GM18907 (cell line): ENCODE measurements around the gene MICAL2.
A peak's percentile ranks its signal among the peaks of the same experiment; 100 is the strongest.

Experiments used
- ATAC-seq: cut with Tn5 transposase; IDR thresholded peaks from one replicate; pipeline ENCODE4 v1.9.1; 2021; ENCODE audit warnings: mild to moderate bottlenecking, moderate library complexity; ENCODE audit not compliant: unreplicated experiment

Gene MICAL2, protein sequence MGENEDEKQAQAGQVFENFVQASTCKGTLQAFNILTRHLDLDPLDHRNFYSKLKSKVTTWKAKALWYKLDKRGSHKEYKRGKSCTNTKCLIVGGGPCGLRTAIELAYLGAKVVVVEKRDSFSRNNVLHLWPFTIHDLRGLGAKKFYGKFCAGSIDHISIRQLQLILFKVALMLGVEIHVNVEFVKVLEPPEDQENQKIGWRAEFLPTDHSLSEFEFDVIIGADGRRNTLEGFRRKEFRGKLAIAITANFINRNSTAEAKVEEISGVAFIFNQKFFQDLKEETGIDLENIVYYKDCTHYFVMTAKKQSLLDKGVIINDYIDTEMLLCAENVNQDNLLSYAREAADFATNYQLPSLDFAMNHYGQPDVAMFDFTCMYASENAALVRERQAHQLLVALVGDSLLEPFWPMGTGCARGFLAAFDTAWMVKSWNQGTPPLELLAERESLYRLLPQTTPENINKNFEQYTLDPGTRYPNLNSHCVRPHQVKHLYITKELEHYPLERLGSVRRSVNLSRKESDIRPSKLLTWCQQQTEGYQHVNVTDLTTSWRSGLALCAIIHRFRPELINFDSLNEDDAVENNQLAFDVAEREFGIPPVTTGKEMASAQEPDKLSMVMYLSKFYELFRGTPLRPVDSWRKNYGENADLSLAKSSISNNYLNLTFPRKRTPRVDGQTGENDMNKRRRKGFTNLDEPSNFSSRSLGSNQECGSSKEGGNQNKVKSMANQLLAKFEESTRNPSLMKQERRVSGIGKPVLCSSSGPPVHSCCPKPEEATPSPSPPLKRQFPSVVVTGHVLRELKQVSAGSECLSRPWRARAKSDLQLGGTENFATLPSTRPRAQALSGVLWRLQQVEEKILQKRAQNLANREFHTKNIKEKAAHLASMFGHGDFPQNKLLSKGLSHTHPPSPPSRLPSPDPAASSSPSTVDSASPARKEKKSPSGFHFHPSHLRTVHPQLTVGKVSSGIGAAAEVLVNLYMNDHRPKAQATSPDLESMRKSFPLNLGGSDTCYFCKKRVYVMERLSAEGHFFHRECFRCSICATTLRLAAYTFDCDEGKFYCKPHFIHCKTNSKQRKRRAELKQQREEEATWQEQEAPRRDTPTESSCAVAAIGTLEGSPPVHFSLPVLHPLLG

GRCh38 chr11:12110201-12110713 is at the start of gene MICAL2:
TSS of gene MICAL2 (plus strand) at chr11:12110590. CDS start at chr11:12162156, 51,566 bp downstream.
- ATAC-seq: peak; percentile 98

DNA sequence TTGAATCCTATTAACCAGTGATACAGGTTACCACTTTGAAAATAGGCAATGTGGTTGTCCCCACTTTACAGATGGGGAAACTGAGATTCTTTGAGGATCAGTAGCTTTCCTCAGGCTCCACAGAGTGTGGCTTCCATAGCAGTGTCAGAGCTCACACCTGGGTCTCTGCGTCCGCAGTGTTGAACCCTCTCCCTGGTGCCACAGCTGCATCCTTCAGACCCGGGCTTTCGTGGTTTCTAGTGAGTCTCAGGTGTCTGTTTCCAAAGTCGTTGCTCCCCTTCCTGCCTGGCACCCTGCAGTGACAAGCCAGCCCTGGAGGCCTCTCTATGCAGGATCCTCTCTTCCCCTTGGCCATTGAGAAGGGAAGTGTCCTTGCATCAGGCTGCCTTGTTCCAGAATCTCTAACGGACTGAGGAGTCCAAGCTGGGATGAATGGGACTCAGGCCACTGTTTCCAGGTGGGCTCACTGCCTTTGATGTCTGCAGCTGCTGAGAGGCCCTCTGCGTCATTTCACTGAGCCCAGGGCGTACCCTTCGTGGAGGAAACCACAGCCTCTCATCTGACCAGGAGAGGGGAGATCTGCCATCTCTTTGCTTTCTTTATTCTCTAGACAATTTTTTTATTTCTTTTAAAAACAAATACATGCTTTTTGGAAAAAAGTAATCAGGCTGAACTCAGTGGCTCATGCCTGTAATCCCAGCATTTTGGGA is 48.4 kb upstream of the MICAL2 start:
- no peak for ATAC-seq

- no peak for ATAC-seq
Measured at GRCh38 chr11:12063251-12063650, 47.1 kb upstream of the MICAL2 start.

- no peak for ATAC-seq
Measured at GRCh38 chr11:12064136-12064953, 46.0 kb upstream of the MICAL2 start.

GRCh38 chr11:12064954-12065280 is 45.5 kb upstream of the MICAL2 start:
- no peak for ATAC-seq

DNA sequence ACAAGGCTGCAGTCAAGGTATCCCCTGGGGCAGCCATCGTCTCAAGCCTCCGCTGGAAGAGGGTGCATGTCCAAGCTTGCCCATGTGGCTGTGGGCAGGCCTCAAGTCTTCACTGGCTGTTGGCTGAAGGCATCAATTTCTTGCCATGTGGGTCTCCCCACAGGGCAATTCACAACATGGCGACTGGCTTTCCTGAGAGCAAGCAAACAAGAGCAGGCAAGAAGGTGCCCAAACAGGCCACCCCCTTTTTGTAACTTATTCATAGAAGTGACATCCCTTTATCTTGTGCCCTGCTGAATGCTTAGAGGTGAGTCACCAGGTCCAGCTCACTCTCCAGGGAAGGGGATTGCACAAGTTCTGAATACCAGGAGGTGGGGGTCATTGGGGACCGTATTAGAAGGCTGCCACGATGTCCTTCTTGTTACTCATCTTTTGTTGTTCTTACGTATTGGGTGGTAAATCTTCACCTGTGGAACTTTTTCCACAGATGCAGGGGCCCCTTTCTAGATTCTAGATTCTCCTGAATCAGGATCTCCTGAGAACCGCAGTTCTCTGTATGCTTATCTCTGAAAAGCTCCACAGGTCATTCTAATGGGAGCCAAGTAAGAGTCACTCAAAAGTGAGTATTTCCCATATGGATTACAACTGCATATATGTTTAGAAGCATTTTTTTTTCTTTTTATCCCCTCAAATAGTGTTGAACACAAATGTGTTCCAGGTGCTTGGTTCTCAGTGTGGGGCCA is 44.2 kb upstream of the MICAL2 start:
- no peak for ATAC-seq

GRCh38 chr11:12066799-12067508 is 43.4 kb upstream of the MICAL2 start:
- ATAC-seq: no peak

DNA sequence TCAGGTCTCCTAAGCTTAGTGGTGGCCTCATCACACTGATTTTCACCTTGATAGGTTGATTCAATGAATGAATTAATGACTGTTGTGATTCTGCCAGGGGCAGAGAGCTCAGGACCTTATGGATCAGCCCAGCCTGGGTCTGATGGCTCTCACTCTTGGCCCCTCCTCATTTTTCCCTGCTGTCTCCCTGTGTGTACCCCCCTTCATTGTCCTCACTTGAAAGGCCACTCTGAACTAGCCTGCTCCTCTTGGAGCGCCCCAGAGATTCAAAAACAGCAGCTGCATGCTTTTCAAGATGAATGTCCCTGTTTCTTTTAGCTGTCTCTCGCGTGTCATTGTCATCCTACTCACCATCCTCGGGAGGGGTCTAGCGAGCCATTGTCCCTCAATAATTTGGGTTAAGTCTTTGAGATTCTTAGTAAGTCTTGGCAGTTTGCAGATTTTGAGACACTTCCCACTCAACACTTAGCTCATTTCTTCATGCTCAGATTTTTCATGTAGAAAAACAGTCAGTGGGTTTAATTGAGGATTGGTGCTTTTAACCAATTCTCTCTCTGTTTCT is 42.5 kb upstream of the MICAL2 start:
- ATAC-seq: no peak

DNA sequence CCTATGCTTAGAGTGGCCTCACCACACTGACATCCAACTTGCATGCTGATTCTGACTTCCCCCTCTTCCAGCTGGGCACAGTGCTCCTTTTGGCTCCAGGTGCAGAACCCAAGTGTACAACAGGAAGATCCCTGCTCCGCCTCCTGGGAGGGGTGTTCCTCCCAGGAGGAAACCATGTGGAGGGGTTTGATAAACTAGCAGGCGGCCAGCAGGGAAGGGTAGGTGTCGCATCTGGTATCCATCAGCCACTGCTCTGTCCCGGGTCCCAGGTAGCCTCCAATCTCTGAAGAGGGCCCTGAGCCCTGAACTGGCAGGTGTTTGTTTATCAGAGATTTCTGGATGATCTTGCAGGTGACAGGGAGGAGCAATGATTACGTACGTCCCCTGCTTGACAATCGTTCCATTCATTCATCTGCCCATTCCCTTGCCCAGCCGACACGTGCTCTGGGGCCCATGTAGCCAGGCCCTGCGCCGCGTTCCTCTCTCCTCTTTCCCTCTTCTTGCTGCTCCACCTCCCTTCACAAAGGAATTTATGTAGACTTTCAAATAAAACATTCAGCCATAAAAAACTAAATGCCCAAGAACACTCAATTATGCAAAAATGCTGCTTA is 41.2 kb upstream of the MICAL2 start:
- no peak for ATAC-seq

GRCh38 chr11:12070446-12071267 is 39.7 kb upstream of the MICAL2 start:
- ATAC-seq: no peak

DNA sequence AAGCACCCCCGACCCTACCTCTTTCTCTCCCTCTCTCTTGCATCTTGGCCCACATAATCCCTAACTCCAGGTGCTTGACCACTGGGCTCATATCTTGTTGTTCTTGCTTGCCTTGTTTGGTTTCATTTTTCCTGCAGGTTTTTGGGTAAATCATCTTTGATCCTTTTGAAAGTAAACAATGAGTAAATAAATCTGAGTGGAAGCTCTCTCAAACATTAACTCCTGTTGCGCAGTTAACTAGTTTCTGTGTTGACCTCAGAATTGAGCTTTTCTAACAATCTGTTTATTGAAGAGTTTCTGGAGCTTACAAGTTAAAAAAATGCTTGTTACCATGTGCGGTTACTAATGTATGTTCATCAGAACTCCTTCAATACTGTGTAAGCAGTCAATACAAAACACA is 38.8 kb upstream of the MICAL2 start:
- ATAC-seq: no peak

DNA sequence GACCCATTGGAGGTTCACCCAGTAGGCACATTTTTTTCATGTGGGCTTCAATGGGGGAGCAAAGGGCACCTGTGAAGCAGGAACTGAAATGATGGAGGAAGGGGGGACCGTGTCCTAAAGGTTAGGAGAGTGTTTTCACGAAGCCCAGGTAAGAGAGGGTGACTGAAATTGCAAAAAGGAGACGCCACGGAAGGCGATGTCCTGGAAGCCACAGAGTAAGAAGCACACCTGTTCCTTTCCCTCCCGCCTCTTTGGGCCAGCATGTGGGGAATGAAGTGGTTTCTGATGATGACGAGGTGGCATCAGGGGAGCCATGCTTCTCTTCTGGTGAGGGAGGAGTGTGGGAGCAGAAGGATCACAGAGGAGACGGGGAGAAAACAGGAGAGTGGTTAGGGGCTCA is 37.0 kb upstream of the MICAL2 start:
- ATAC-seq: no peak

GRCh38 chr11:12073886-12074285 is 36.5 kb upstream of the MICAL2 start:
- no peak for ATAC-seq

DNA sequence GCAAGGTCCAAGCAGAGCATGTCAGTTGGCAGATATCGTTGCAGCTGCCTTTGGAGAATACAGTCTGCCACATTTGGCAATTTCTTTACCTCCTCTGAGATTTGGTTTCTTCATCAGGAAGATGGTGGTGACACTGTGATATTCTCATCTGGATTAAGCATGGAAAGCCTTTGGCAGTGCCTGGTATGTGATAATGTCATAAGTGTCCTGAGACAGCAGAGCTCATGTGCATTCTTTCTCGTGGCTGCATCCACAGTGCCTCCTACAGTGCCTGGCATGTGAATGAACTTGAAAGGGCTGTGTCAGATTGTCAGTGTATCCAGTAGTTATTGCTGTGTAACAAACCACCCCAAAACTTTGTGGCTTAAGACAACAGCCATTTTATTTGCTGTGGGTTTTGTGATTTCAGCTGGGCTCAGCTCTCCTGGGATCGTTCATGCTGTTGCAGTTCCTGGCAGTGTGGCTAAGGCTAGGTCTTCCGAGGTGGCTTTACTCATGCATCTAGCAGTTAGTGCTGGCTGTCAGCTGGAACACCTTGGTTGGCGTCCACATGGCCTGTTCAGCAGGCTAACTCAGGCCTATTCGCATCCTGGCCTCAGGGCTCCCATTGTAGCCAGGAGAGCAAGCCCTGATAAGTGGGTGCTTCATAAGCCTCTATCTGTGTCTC is 35.7 kb upstream of the MICAL2 start:
- no peak for ATAC-seq

DNA sequence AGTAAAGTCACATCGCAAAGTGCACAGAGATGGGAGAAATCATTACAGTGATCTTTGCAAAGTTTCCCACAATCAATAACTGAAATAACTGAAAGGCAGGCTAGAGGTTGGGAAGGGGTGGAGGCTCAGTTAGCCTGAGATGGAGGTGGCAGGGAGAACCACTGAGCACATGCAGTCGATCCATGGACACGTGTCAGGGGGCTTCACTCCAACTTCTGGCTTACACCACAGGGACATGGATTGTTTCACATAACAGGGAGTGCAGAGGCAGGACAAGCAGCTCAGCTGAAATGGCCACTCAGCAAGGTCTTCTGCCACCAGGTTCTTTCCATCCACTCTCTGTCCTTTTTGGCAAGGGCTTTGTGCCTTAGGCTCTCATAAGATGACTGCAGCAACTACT is 35.1 kb upstream of the MICAL2 start:
- no peak for ATAC-seq
